Breast epithelium (tissue), 3 donors: ENCODE measurements around the gene WDR53.

Source experiments
- POLR2A ChIP-seq: fragments of 450-650 bp; IDR thresholded peaks from one replicate; pipeline ENCODE4 v1.6.1; 2016; ENCODE audit warnings: antibody characterized with exemption, mild to moderate bottlenecking, moderate library complexity
- POLR2AphosphoS5 ChIP-seq, 3 donors: sonication (generic); formaldehyde crosslinking; IDR thresholded peaks; one replicate each; pipeline ENCODE4 v1.6.1; 2017; ENCODE audit warnings: antibody characterized with exemption in 3 of 3
- TF ChIP-seq, protein P1 (sequence below), 3 donors: fragments of 450-650 bp; IDR thresholded peaks; one replicate each; pipeline ENCODE4 v1.5.1; 2016 to 2017; ENCODE audit warnings: antibody characterized with exemption in 3 of 3, mild to moderate bottlenecking in 3 of 3, moderate library complexity in 3 of 3

DNA sequence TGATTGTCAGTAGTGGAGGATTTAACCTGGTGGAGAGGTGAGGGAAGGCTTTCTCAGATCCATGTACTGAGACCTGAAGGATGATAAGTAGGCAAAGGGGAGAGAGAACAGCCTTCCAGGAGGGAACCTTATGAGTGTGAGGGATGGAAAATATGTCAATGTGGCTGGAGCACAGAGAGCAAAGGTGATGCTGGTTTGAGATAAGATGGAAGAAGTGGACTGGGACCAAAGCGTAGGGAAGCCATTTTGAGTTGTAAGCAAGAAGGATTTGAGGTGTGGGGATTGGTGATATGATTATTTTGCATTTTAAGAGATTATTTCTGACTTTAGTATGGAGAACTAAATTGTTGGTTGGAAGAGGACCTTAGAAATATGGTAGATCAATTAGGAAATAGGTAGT lies 4.0 kb upstream of the WDR53 start:
- TF ChIP-seq, protein P1, sequence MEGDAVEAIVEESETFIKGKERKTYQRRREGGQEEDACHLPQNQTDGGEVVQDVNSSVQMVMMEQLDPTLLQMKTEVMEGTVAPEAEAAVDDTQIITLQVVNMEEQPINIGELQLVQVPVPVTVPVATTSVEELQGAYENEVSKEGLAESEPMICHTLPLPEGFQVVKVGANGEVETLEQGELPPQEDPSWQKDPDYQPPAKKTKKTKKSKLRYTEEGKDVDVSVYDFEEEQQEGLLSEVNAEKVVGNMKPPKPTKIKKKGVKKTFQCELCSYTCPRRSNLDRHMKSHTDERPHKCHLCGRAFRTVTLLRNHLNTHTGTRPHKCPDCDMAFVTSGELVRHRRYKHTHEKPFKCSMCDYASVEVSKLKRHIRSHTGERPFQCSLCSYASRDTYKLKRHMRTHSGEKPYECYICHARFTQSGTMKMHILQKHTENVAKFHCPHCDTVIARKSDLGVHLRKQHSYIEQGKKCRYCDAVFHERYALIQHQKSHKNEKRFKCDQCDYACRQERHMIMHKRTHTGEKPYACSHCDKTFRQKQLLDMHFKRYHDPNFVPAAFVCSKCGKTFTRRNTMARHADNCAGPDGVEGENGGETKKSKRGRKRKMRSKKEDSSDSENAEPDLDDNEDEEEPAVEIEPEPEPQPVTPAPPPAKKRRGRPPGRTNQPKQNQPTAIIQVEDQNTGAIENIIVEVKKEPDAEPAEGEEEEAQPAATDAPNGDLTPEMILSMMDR (IDR thresholded peaks at IDR 0.05) = no peak
- no peak for TF ChIP-seq POLR2A
- no peak for TF ChIP-seq POLR2AphosphoS5 (IDR thresholded peaks at IDR 0.05)
